Subcutaneous adipose tissue (tissue), 4 donors: ENCODE measurements around the gene RNF4. TPM values are rescaled to one million over a fixed set of nuclear protein-coding genes. Genes with fewer than 3 reads are reported as not detected.

Experiments
- CTCF ChIP-seq: fragments of 450-650 bp; IDR thresholded peaks from one replicate; pipeline ENCODE4 v1.5.1; 2016; ENCODE audit warnings: low read depth, mild to moderate bottlenecking, control low read depth, antibody characterized with exemption, moderate library complexity
- total RNA-seq, 4 donors: library from RNA; depleted of rRNA; stranded (reverse); fragments of >200 nt; gene quantifications; one replicate each; pipeline ENCODE4 v1.1.0, GENCODE V29; 2016

Gene RNF4, protein sequence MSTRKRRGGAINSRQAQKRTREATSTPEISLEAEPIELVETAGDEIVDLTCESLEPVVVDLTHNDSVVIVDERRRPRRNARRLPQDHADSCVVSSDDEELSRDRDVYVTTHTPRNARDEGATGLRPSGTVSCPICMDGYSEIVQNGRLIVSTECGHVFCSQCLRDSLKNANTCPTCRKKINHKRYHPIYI
- 10 to 100 TPM; 33.6 to 48.4 (median 38.3) TPM for total RNA-seq

GRCh38 chr4:2468456-2469191 lies at the start of gene RNF4:
TSS of gene RNF4 (plus strand) at chr4:2469106. CDS start at chr4:2490494, 21,388 bp downstream.
- TF ChIP-seq CTCF: no peak

DNA sequence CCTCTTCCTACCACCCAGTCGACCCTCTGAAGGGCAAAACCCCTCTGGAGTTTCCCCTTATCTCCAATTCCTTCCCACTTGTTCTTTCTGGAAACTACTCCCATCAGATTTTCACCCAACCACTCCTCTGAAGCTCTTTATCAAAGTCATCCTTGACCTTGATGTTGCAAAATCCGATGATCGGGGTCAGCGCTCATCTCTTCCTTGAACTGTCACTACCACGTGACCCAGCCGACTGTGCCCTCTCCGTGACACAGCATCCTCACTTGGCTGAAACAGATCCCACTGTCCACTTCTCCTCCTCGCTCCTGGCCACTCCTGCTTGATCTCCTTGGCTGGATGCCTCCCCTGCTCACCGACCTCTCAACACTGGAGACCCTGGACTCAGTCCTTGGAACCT lies 49.1 kb upstream of the RNF4 start:
- no peak for TF ChIP-seq CTCF

DNA sequence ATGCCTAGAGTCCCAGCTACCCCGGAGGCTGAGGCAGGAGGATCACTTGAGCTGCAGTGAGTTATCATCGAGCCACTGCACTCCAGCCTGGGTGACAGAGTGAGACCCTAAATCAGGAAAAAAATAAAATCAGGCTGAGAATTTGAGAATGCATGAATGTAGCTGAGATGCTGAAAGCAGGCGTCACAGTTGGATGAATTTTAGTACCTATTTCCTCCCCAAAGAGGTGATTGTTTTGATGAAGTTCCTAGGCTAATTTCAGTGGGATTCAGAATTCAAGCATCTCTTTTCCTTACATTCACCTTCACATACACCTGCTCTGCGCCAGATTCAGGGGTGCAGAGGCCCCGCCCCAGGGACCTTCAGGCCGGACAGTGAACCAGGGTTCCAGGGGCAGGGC lies 47.0 kb upstream of the RNF4 start:
- no peak for TF ChIP-seq CTCF

- TF ChIP-seq CTCF: no peak
Measured at GRCh38 chr4:2423066-2423465, 45.8 kb upstream of the RNF4 start.

DNA sequence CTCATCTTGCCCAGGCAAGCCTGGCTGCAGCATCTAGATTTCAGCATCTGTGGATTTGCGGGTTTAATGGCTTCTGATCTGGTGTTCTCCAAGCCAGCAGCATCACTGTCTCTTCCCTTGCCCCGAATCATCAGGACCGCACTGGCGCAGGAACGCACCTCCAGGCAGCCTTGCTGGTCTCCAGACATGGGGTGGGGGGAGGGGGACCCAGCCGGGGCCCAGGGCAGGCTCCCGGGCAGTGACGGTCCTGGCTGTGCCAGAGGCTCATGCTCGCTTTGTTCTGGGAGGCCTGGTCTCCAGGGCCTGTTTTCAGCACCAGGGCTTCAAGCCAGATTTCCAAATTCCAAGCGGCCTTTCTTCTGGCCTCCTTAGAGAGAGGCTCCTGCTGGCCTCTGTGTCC lies 45.2 kb upstream of the RNF4 start:
- no peak for TF ChIP-seq CTCF

- TF ChIP-seq CTCF: no peak
Measured at GRCh38 chr4:2424581-2424980, 44.3 kb upstream of the RNF4 start.

DNA sequence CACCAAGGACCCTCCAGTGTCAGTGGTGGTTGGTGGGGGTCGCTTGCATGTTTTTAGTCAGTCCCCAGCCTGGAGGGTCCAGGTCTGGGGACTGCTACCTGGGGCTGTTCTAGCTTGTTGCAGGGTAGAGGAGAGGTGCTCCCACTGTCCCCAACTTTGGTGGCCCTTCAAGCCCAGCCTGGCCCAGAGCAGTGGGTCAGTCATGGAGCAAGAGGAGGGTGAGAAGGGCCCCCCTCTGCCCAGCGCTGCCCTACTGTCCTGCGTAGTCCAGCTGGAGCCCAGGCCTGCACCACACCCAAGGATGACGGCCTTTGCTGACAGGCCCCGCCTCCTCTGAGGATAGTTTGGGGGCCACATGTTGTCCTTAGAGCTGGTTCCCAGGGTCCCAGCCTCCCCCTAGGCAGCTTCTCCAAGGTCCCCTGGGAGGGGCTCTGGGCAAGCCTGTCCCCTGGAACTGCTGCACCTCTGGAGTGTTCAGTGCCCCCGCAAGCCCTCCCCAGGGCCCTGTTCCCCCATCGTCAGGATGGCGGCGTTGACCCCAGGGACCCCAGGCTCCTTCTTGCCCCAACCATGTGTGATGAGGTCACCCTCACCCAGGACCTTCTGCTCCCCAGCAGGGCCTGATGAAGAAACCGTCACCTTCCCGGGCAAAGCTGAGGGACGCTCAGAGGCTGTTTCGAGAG lies 43.4 kb upstream of the RNF4 start:
- TF ChIP-seq CTCF: no peak
